NK-92 treated with Interleukin-12 subunit alpha and Interleukin-12 subunit beta, amount 100 ng/mL, for 24 hours (cell line): ENCODE data around the gene BTNL2.
"Not testable (repeated sequence)": the region's sequence is repeated elsewhere in the genome, so short reads cannot be mapped to it uniquely, and the experiment has no call there.

ENCODE experiments used
- DNase-seq: peaks from one replicate; lab custom pipeline; 2025; lab: John Stamatoyannopoulos, UW

Gene BTNL2

DNA sequence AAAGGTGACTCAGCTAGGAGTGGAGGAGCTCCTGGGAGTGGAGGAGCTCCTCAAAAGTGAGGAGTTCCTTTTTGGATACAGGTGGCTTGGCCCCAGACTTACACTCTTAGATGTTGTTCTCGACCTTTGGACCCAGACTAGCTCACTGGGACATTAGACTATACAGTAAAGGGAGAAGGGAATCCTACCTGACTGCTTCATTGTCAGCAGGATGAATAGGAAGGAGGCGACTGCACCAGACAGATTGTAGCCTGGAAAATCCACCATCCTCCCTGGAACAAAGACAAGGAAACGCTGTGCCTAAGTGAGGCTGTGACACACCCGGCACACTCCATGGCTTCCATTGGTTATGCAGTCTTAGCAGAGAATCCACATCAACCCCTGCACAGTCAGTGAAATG lies at the start of gene BTNL2:
BTNL2 (minus strand) TSS at position 325 of the 400 bp plus-strand sequence; CDS start at position 267, 58 bp downstream.
- DNase-seq = no peak

- no peak for DNase-seq
Observed at GRCh38 chr6:32449088-32449736, 42.2 kb upstream of the BTNL2 start.

DNA sequence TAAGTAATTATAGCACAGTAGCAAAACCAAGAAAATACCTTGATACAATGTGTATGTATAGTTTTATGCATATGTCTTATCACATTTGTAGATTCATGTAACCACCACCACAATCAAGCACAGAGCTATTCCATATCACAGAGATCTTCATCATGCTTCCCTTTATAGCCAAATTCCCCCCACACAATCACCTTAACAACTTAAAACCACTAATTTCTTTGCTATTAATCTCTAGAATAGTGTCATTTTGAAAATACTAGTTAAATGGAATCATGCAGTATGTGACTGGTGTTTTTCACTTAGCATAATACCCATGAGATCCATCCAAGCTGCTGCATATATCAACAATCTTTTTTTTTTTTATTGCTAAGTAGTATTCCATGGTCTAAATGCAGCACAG lies 41.0 kb upstream of the BTNL2 start:
- DNase-seq = no peak

GRCh38 chr6:32445321-32445854 lies 38.4 kb upstream of the BTNL2 start:
- DNase-seq = no peak

GRCh38 chr6:32444433-32444832 lies 37.5 kb upstream of the BTNL2 start:
- DNase-seq = no peak

- no peak for DNase-seq
Observed at GRCh38 chr6:32442977-32443552, 36.1 kb upstream of the BTNL2 start.

GRCh38 chr6:32442243-32442667 lies 35.3 kb upstream of the BTNL2 start:
- DNase-seq = no peak

GRCh38 chr6:32439602-32440214 lies 32.7 kb upstream of the BTNL2 start, which contains the start of gene HLA-DRA:
Gene HLA-DRA, plus strand, starts transcription at chr6:32439887. Its CDS starts 64 bp downstream, at chr6:32439951.
- no peak for DNase-seq

DNA sequence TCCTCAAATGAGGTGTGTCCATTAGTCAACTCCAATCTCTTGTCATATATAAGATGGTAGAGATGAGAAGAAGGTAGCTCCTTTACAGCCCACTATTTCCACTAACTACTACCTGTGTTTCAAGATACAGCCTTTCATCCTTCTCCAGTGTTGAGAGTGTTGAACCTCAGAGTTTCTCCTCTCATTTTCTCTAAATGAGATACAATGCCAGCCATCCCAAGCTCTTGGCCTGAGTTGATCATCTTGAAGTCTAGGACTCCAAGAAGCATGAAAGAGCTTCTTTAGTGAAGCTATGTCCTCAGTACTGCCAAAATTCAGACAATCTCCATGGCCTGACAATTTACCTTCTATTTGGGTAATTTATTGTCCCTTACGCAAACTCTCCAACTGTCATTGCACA lies 32.2 kb upstream of the BTNL2 start:
- DNase-seq = no peak

GRCh38 chr6:32436995-32437836 lies 30.2 kb upstream of the BTNL2 start:
- DNase-seq = no peak

- DNase-seq = no peak
Observed at GRCh38 chr6:32436186-32436585, 29.2 kb upstream of the BTNL2 start.

- not testable (repeated sequence) for DNase-seq
Observed at GRCh38 chr6:32433950-32434349, 27.0 kb upstream of the BTNL2 start.

DNA sequence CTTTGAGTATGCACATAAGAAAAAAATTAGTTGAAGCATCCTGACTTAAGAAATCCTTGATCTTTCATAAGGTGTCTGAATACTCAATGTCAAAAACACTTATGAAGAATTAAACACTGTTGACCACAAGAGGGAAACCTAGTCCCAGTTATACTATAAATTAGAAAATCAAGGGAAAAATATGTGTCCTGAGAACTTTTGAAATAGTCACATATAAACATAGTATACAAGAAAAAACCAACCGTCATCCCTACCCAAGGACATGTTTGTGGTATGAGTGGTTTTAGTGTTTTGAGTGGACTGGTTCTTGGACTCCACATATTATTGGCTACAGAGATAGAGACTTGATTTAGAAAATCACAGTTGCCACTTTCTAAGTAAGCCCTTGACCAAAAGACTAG lies 25.1 kb upstream of the BTNL2 start:
- no peak for DNase-seq

DNA sequence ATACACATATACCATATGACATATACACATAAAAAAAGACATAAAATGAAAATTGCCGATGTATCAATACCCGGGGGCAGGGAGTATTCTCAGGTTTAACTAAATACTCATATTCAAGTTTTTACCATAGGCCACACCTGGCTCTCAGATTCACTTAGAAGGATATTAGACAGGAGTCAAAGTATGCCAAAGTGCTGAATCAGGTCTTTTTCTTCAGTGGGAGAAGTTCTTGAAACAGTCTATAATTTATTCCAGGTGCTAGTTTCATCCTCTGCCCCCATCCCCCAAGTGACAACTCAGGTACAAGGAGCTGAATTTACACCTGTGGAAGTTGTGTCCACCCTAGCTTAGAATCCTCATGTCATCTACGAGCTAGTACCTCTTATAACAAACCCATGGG lies 24.2 kb upstream of the BTNL2 start:
- no peak for DNase-seq

DNA sequence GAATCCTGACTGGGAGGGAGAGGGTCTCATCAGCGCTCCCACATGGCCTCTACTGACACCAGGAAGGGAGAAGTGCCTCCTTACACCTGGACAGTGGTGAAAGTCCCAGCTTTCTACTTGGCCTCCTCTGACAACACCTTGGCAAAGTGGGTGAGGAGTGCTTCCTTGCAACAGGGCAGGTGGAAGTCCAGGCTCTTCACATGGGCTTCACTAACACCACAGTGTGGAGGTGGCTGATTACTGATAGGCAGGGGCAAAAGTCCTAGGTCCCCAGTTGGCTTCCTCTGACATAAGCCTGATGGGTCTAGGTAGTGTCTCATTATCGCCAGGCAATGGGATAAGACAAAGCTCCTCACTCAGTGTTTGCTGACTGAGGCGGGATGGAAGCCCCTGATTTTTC lies 23.2 kb upstream of the BTNL2 start:
- DNase-seq = no peak

- DNase-seq = no peak
Observed at GRCh38 chr6:32427934-32428474, 21.0 kb upstream of the BTNL2 start.

GRCh38 chr6:32427218-32427617 lies 20.2 kb upstream of the BTNL2 start:
- DNase-seq = no peak

DNA sequence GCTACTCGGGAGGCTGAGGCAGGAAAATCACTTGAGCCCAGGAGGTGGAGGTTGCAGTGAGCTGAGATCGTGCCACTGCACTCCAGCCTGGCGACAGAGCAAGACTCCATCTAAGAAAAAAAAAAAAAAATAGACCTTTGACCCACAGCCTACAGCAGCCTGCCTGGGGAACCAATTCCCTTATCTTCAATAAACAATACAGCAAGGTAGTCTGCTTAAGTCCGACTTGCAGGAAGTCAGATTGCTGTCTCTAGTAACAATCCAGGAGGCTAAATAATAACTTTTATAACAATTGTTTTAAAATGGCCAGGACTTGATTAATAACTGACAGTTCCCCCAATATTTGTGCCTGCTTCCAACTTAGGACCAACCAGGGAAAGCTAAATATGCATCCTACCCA lies 19.4 kb upstream of the BTNL2 start:
- no peak for DNase-seq

- DNase-seq = no peak
Observed at GRCh38 chr6:32424589-32425300, 17.8 kb upstream of the BTNL2 start.

DNA sequence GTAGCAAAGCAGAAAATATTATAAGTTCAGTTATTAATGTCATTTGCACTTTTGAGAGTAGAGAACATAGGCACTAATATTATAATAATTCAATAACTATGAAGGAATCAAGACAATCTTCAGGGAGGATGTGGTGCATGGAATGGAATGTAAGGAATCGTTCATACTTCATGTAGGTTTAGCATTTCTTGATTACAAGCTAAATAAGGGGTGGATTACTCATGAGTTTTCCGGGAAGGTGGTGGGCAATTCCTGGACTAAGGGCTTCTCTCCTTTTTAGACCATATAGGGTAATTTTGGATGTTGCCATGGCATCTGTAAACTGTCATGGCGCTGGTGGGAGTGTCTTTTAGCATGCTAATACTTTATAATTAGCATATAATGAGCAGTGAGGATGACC lies 9.1 kb upstream of the BTNL2 start:
- DNase-seq = no peak

GRCh38 chr6:32415521-32416019 lies 8.6 kb upstream of the BTNL2 start:
- peak; percentile 38 for DNase-seq
